Fibroblast of pulmonary artery (primary cell): ENCODE data around the gene CLC.
"Not testable (repeated sequence)": the region's sequence is repeated elsewhere in the genome, so short reads cannot be mapped to it uniquely, and the experiment has no call there.

Experiments
- DNase-seq: peaks from one replicate; pipeline ENCODE4 v3.0.0-alpha.2; 2010; ENCODE audit warnings: low read depth
- H3K4me3 ChIP-seq: replicated peaks from 2 replicates; pipeline ENCODE4 v1.5.1; 2011; ENCODE audit warnings: low read depth, mild to moderate bottlenecking, control low read depth, low read length, moderate library complexity
- TF ChIP-seq, protein P1 (sequence below): IDR thresholded peaks from 2 replicates; pipeline ENCODE4 v1.5.1; 2011; ENCODE audit warnings: mild to moderate bottlenecking, control low read depth, low read length, inconsistent platforms; ENCODE audit errors: missing control alignments

Gene CLC

DNA sequence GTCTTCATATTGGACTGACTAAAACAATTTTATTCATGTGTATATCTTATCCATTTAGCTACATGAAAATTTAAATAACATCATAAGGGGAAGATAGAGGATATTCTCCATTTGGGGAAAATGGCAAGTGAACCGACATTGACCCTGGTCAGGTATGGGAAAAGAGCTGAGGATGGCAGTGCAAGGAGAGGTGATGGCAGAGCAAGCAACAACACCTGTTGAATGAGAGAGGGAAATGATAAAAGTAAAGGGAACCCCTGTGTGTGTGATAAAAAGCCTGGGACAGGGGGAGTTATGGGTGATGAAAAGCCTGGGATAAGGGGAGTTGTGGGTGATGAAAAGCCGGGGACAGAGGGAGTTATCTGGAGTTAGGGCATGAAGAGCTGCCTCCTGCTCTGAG lies 4.0 kb downstream of the CLC start:
- TF ChIP-seq, protein P1, sequence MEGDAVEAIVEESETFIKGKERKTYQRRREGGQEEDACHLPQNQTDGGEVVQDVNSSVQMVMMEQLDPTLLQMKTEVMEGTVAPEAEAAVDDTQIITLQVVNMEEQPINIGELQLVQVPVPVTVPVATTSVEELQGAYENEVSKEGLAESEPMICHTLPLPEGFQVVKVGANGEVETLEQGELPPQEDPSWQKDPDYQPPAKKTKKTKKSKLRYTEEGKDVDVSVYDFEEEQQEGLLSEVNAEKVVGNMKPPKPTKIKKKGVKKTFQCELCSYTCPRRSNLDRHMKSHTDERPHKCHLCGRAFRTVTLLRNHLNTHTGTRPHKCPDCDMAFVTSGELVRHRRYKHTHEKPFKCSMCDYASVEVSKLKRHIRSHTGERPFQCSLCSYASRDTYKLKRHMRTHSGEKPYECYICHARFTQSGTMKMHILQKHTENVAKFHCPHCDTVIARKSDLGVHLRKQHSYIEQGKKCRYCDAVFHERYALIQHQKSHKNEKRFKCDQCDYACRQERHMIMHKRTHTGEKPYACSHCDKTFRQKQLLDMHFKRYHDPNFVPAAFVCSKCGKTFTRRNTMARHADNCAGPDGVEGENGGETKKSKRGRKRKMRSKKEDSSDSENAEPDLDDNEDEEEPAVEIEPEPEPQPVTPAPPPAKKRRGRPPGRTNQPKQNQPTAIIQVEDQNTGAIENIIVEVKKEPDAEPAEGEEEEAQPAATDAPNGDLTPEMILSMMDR, result no peak
- no peak for DNase-seq
- no peak overlapping the region for H3K4me3 ChIP-seq

DNA sequence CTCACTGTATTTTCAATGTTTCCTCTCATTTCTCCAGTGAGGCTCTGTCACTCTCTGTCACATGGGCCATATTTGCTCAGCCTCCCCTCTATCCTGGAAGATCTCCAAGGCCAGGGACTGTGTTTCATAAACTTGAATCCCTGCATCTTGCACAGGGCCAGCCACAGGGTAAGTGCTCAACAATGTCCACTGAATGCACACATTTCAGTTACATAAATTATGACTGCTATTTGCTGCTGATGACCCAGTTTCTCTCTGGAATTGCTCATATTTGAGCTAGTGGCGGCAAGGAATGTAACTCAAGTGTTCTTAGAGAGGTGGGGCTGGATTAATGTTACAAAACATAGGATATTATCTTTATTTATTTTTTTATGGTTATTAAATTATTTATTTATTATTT lies 6.1 kb downstream of the CLC start:
- TF ChIP-seq, protein P1, result no peak
- no peak for DNase-seq
- H3K4me3 ChIP-seq, result no peak overlapping the region

DNA sequence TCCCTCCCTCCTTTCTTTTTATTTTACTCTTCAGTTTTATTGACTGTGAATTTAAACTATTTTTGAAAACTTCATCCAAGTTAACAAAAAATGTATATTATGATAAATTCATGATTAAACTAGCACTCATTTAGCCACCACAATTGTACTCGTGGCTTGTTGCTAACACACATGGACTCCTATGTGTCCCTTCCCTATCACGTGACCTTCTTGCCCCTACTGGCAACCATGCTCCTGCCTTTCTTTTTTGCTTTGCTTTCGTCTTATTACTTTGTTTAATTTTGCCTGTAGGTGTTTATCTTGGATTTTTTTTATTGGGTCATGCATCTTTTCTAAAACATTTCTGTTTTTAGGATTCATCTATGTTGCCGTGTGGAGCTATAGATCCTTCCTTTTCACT lies 8.2 kb downstream of the CLC start:
- no peak for DNase-seq
- TF ChIP-seq, protein P1, result no peak
- no peak overlapping the region for H3K4me3 ChIP-seq

DNA sequence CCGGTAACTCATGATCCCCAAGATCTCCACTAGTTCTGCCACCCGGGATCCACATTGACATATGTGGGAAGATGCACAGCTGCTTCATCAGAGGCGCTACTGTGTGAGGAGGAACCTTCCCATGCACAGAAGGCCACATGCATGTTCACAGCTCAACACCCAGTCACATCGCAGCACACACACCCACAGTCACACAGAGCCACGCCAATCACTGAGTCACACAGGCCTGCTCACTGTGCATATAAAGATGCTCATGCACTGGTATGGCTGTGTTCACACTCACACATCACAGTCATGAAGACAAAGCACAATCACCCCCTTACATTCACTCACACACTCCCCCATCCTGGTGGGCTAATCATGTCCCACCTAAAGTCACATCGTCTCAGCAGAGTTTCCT lies 9.8 kb downstream of the CLC start:
- TF ChIP-seq, protein P1, result no peak
- no peak overlapping the region for H3K4me3 ChIP-seq
- no peak for DNase-seq

DNA sequence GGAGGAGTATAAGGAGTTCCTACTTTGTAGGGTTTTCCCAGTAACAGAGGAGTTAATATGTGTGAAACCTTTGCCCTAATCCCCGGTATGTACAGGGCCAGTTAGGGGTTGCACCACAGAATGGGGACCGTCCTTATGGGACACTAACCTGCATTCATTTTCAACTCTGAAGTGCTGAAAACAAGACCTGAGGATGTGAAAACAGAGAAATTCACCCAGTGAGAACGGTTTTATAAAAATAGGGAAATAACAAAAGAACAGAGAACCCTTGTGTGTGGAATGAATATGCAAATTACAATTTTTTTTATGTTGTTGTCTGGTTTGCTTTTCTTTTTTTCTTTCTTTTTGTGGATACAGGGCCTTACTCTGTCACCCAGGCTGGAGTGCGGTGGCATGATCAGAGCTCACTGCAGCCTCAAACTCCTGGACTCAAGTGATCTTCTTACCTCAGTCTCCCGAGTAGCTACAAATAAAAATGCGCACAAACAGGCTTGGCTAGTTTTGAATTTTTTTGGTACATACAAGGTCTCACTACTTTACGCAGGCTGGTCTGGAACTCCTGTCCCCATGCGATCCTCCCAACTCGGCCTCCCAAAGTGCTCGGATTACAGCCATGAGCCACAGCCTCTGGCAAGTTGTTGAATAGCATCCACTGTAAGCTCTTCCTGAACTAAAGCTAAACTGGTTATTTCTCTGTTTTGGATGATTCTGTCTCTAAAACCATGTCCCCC lies 10.6 kb downstream of the CLC start:
- H3K4me3 ChIP-seq, result no peak overlapping the region
- no peak for DNase-seq
- TF ChIP-seq, protein P1, result no peak

DNA sequence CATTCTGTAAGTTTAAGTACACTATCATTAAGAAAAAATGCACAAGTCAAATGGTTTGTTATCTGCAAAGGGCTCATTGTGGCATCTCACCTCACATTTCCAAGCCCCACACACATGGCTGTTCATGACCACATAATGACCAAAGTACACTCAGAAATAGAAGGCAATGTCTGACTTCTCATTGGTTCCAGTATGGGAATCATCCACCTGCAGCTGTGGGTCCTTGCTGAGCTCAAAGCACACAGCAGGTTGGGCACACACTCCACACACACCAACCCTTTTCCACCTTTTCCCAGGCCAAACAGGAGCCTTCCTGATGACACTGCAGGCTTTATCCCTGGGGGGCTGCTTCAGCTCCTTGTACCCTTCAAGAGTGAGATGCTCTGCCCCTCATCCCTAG lies 11.8 kb downstream of the CLC start:
- H3K4me3 ChIP-seq, result no peak overlapping the region
- TF ChIP-seq, protein P1, result no peak
- no peak for DNase-seq

- not testable (repeated sequence) for DNase-seq, H3K4me3 ChIP-seq
Measured at GRCh38 chr19:39720144-39720543, 17.7 kb downstream of the CLC start.
